HL-60 (cell line): ENCODE results near the gene EMID1.

Source experiments
- CTCF ChIP-seq: IDR thresholded peaks from one replicate; pipeline ENCODE4 v1.5.1; 2011; ENCODE audit warnings: low read length, control low read depth, inconsistent platforms; ENCODE audit not compliant: insufficient read depth
- GABPA ChIP-seq: IDR thresholded peaks from 2 replicates; pipeline ENCODE4 v1.6.1; 2012; ENCODE audit warnings: low read depth
- POLR2AphosphoS5 ChIP-seq: IDR thresholded peaks from 2 replicates; pipeline ENCODE4 v1.6.1; 2012; ENCODE audit warnings: low read depth
- REST ChIP-seq: IDR thresholded peaks from 2 replicates; pipeline ENCODE4 v1.6.1; 2012; ENCODE audit warnings: low read depth; ENCODE audit not compliant: insufficient replicate concordance
- SPI1 ChIP-seq: IDR thresholded peaks from 2 replicates; pipeline ENCODE4 v1.6.1; 2012; ENCODE audit warnings: low read depth, mild to moderate bottlenecking, borderline replicate concordance

GRCh38 chr22:29190918-29191317 is 14.8 kb upstream of the EMID1 start:
- TF ChIP-seq CTCF (no peak), POLR2AphosphoS5 (no peak), REST (no peak), GABPA (no peak), SPI1 (no peak)
